Ureter (tissue), 1 donor: Measurements from ENCODE around the gene AHCYL2. TPM values are rescaled to one million over a fixed set of nuclear protein-coding genes. Genes with fewer than 3 reads are reported as not detected.
"Not testable (repeated sequence)": the region's sequence is repeated elsewhere in the genome, so short reads cannot be mapped to it uniquely, and the experiment has no call there.

ENCODE experiments used
- DNase-seq: peaks from one replicate; pipeline ENCODE4 v3.0.0-alpha.2; 2020; ENCODE audit warnings: low spot score
- total RNA-seq: library from RNA; stranded (reverse); gene quantifications from one replicate; pipeline ENCODE4 v1.2.4, GENCODE V29; 2023
- donor health status: DM: yes; HTN: yes; CAD: no.

AHCYL2 gene
- total RNA-seq, 1 donor from 2014 or later = 19.3 TPM

- DNase-seq = no peak
These were observed 126.5 kb downstream of the AHCYL2 start for GRCh38 chr7:129351320-129351719.

DNA sequence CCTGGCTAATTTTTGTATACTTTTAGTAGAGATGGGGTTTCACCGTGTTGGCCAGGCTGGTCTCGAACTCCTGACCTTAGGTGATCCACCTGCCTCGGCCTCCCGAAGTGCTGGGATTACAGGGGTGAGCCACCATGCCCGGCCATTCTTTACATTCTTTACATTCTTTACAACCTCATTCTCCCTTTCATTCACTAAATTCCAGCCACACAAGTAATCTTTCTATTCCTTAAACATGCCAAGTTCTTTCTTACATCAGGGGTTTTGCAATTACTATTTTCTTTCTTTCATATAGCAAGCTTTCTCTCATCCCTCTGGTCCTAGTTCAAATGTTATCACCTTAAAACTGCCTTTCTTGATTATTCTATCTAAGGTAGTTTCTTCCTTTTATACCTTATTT lies 128.3 kb downstream of the AHCYL2 start:
- DNase-seq = not testable (repeated sequence)

DNA sequence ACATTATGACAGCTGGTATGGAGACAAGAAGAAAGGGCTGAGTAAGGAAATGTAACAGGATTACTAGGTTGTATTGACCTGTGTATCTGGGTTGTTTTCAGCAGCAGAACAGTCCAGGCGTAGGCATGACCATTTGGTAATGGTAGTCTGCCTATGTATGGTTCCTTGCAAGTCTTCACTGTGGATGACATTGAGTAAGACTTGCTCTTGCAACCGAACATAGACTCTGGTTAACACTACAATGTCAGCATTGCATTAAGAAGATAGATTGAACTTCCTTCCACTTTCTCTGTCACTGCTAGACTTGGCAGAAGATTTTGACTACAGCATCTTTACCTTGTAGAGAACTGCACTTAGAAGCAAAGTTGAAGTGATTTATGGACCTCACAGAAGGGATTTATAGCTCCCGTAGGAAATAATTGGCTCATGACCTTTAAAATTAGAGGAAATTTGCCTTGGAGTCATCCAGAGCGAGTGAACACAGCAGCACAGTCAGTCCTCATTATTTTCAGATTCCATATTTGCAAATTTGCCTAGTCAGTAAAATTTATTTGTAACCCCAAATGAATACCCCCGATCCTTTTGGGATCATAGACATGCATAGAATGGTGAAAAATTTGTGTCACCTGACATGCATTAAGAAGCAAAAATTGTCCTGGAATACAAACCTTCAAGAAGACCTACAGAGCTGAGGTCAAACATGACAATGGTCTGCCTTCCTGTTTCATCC lies 129.8 kb downstream of the AHCYL2 start:
- DNase-seq = no peak

- DNase-seq = no peak
These were observed 131.3 kb downstream of the AHCYL2 start for GRCh38 chr7:129356176-129356575.

GRCh38 chr7:129359176-129359575 lies 134.3 kb downstream of the AHCYL2 start:
- no peak for DNase-seq

GRCh38 chr7:129359638-129360037 lies 134.8 kb downstream of the AHCYL2 start:
- no peak for DNase-seq

DNA sequence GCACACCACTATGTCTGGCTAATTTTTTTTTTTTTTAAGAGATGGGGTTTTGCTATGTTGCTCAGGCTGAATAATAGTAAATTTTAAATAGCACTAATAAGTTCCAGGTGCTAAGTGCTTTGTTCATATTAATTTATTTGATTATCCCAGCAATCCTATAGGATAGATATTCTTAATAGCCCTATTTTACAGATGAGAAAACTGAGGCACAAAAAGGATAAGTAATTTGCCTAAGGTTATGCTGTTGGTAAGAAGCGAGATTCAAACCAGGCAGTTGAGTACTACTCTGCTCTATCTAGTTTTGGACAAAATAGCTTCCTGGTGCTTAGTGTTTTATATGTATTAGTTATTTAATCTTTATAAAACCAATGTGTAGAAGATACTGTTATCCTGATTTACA lies 136.9 kb downstream of the AHCYL2 start:
- DNase-seq = no peak

DNA sequence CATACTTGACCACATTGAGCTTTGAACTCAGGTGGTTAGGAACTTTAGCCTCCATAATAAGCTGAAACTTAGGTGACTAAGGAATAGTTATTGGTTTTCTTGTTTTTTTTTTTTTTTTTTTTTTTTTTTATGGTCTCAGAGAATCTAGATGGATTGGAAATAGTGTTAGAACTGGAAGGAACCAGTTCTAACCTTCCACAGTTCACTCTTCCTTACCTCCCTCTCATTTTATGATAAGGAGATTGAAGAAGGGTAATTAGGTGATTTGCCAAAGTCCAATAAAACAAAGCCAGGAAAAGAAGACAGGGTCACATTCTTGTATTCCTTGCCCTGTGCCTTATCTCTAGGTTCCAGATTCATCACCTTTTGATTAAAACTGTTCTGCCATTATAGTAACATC lies 137.7 kb downstream of the AHCYL2 start:
- no peak for DNase-seq

- DNase-seq = no peak
These were observed 142.5 kb downstream of the AHCYL2 start for GRCh38 chr7:129367349-129367699.

DNA sequence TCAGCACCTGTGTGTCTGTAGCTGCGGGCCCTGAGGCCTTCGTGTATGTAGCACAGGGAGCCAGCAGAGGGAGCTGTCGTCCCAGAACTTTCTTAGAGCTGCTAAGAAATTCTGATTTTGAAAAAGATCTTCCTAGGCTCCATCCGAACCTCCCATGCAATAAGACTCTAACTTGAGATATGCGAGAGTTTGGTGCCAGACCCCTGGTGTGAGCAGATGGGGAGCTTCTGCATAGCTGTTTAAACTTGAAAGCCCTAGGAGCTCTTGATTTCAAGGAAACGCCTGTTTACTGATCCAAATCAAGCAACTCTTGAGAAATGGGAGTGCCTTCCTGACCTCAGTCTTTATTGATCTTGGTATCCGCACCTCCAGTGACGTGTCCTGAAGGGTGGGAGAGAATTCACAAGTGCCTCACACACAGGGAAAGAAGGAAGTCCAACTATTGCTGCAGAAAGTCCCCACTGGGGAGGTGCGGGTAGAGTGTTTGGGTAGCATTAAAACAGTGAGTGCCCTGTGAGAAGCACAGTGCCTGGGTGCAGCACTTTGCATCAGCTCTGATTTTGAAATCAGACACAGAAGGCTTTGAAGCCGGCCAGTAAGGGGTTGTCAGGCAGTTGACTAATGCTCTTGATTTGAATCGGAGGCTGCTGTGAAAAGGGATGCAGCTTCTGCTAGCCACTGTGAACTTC lies 143.0 kb downstream of the AHCYL2 start:
- DNase-seq = peak; percentile 78

DNA sequence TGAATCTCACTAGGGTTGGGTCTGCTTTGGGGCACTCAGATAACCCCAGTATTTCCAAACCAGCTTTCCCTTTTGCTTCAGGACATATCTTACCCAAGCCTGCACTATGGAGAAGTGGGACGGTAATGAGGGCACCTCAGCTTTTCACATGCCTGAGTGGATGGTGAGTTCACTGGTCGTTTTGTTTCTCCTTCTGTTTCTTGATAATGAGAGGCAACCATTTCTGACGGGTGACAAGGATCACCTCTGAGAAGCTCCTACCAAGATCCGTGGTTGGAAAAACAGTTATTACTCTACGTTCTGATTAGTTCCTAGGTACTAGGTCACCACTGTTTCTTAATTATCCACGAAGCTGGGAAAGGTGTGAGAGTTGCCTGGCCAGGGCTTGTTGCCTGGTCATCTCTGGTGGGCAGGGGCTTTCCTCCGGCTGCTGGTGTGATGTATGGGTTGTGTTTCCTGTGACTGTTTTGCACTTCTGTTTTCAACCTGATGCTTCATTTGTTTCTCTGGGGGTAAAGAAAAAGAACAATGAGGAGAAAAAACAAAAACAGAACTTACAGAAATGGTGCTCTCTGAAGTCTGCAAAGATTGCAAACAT lies 143.7 kb downstream of the AHCYL2 start:
- DNase-seq = no peak

DNA sequence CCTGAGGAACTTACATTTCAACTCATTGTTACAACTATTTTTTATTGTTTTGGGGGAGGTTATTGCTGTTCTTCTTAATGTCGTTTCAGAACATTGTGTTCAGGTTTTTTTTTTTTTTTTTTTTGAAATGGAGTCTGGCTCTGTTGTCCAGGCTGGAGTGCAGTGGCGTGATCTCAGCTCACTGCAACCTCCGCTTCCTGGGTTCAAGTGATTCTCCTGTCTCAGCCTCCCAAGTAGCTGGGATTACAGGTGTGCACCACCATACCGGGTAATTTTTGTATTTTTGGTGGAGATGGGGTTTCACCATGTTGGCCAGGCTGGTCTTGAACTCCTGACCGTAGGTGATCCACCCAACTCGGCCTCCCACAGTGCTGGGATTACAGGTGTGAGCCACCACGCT lies 144.6 kb downstream of the AHCYL2 start:
- DNase-seq = not testable (repeated sequence)

- DNase-seq = no peak
These were observed 146.0 kb downstream of the AHCYL2 start for GRCh38 chr7:129370812-129371211.

DNA sequence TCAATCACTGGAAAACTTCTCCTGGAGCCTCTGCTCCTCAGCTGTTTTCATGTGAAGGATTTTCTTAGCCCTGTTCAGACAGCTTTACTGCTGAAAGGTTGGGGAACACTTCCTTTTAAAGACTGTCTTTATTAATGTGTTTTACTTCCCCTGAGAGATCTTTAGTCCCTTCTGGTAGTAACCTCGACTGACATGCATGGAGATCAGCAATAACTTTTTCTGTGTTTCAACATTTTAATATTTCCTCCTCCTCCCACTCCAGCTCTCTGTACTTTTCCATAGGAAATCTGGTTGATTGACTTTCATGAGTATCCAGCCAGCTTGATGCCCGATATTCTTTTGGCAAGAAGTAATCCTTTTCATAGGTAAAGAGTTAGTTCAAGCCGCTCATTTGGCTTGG lies 146.7 kb downstream of the AHCYL2 start:
- DNase-seq = no peak

DNA sequence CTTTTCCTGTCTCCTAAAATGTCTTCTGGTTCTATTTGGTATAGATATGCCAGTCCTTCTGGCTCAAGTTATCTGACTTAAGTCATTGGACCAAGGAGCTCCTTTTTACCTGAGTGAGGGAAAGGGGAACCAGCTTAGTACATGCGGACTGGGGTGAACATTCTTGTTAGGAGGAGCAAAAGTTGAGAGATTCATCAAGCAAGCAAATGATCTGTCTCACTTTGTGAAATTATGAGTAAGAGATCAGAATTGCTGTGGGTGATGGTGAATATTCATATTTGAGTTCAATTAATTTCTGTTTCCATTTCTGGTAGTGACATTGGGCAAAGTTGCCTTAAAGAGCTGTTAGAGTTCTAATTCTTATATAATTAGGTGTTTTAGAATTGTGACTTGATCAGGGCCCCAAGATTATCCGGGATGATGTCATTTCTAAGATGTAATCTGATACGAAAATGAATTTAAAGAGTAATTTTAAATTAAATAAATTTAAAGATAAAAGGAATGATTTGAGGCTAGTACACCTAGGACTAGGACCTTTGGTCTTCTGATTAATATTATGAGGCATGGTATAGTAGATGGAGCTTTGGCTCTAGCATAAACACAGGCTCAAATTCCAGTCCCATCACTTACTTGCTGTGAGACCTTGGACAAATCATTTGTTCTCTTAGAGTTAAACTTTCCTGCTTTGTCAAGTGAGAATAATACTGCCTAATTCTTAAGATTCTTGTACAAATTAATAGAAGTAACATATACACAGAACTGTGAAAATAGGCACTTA lies 149.0 kb downstream of the AHCYL2 start:
- no peak for DNase-seq

DNA sequence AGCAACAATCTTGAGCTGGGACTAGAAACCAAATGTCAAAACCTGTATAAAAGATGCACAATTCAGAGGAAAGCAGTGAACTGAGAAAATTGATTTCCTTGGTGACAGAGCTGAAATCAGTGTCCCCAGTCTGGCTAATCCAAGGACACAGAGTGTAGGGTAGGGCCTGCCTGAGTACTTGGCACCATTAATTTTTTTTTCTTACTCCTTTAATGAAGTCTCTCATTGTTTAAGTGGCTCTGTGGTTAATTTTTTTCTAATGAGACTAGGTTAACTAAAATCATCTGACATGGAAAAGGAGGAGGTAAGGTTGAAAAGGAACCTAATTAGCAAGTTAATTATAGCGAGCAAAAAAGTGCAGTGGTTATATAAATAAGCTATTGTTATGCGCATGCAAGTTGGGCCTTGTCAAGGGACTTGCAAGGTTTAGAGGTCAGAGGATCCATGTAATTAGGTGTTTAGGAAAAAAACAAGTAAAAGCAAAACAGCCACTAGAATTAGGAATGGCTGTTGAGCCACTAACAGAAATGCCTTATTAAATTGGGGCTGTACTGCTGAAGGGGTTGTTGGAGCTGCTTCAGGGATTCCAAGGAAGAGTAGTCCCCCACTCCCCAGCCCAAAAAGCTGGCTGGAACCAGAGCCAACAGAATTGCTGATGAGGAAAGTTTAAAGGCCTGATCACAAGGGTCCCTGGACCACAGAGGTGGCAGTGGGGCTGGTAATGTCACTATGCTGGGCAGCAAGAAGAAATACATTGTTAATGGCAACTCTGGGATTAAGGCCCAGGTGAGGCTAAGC lies 150.5 kb downstream of the AHCYL2 start:
- DNase-seq = no peak

GRCh38 chr7:129376076-129376777 lies 151.4 kb downstream of the AHCYL2 start:
- DNase-seq = no peak

DNA sequence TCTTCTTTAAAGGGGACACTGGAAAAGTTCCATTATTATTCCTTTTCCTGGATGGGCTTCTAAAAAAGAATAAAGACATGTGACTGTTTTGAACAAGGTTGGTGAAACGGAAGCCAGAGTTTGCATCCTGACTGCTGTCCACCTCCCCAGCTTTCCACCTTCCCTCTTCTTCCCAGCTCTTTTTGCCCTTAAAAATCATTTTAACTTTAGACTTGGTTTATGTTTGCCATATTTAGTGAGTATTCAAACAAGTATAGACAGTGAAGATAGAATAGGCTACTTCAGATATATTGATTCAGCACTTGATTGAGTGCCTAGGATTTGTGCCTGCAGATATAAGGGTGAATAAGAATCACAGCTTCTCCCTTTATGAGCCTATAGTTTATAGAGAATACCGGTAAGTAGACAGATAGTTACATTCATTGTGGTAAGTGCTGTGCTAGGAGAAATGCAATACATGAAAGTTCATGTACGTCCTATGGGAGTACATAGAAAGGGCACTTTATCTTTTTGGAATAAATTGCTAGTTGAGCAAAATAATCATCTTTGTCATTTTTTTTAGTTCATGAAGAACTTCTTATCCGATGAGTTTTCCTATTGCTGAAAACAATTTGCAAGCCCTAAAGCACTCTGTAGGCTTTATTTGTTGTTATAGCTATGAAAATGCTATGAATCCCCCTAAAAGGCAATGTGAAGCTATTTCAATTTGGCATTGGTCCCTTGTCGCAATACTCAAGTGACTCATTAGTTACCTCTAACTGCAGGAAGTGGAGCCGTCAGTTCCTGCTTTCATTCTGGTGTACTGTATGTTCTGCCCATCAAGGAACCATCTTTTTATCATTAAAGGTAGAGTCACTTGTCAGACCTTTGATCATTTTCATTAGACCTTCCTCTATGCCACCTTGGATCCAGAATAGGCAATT lies 152.2 kb downstream of the AHCYL2 start:
- no peak for DNase-seq

GRCh38 chr7:129381710-129382484 lies 157.1 kb downstream of the AHCYL2 start:
- no peak for DNase-seq
